GM18499 (cell line): ENCODE results near the gene PRR14.
A peak's percentile ranks its signal among the peaks of the same experiment; 100 is the strongest.

Experiments used
- ATAC-seq: cut with Tn5 transposase; IDR thresholded peaks from one replicate; pipeline ENCODE4 v1.9.1; 2021; ENCODE audit warnings: moderate number of reproducible peaks; ENCODE audit not compliant: insufficient read depth, unreplicated experiment

Gene PRR14

DNA sequence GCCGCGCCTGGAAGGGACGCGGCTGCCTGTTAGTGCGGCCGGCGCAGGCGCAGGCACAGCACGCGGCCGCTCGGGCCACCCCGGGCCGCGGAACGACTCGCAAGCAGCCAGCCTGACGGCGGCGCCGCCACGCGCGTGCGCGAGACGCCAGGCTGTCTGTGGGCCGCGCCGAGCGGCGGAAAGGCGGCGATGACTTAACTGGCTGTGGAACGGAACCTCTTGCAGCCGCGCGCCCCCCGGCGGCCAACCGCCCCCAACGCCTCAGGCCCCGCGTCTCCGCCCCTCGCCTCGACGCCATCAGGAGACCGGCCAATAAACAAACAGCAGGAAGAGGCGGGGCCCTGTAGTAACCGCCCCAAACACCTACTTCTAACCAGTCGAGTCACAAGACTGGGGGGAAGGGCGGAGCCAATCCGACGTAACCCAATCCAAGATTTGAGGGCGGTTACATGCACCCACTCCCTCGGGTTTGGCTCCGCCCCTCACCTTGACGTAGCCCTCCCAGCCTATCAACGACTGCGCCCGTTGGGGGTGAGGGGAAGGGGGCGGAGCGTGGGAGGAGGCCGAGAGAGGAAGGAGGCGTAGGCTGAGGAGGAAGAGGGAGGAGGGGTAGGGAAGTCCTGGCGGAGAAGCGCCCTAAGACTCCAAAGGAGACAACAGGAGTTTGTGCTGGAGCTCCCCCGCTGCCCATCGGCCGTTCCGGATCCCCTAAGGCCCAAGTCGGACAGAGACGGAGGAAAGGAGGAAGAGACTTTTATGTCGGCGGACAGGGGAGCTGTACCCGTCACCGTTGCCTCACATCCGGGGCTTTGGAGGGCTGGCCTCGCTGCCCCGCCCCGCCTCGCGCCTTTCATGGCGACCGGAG lies 7.3 kb downstream of the PRR14 start, which contains the start of gene FBRS:
Gene FBRS, plus strand, starts transcription at position 566 of the 865 bp plus-strand sequence. CDS start 1,088 bp downstream, outside the sequence.
- ATAC-seq, result peak; percentile 64

DNA sequence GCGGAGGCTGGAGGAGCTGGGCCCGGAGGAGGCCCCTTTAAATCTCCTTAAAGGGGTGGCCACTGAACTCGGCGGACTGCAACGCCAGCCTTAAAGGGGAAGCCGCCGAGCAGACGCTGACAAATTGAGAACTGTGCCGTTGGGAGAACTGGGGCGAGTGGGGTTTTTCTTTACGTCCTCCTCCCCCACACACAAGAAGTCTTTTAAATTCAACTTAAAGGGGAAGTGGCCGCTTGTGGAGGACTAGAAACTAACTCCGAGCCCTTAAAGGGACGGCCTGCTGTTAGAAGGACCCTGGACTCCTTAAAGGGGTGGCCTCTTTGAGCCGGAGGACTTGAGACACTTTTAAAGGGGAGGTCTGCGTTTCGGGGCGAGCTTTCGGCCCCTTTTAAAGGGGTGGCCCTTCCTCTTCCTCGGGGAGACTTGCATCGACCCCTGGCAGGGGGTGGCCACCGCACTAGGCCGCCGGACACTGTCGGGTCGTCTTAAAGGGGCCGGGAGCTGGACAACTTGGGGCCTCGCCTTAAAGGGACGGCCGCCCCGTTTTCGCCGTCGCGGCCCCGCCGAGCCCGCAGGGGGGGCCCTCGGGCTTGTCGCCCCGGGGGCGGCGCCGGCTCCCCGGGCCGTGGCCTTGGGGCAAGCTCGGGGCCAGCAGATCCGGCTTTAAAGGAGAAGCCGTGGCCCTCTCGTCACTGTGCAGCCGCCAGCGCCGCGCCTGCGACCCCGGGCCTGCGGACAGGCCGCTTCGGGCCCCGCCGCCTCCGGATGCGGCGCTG lies 8.2 kb downstream of the PRR14 start:
- ATAC-seq, result peak; percentile 29

DNA sequence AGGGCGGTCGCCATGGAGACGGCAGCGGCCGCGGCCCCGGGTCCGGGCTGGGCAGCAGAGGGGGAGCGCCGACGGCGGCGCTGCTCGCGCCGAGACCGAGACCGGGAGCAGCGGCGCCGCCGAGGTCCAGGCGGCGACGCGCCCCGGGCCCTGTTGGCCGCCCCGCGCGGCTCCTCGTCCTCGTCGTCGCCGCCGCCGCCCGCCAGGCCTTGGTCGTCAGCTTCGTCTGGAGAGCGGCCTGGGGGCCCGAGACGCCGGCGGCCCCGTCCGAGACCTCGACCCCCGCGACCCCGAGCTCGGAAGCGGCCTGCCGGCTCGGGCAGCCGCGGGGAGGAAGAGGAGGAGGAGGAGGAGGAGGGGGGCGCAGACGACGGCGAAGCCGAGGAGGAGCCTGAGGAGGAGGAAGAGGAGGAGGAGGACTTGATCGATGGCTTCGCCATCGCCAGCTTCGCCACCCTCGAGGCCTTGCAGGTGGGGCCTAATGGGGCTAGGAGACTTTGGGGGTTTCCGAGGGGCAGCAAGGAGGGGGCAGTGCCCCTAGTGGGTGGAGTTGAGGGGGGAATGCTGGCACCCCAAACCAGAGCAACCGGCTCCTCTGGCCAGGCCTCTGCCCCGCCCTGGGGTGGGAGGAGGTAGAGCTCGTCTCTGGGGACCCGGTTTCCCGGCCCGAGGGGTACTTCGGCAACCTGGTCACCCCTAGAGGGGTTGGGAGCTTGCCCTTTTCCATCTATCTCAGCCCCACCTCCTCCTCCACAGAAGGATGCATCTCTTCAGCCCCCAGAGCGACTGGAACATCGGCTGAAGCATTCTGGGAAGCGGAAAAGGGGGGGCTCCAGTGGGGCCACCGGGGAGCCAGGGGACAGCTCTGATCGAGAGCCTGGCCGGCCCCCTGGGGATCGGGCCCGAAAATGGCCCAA lies 9.0 kb downstream of the PRR14 start:
- ATAC-seq, result no peak

DNA sequence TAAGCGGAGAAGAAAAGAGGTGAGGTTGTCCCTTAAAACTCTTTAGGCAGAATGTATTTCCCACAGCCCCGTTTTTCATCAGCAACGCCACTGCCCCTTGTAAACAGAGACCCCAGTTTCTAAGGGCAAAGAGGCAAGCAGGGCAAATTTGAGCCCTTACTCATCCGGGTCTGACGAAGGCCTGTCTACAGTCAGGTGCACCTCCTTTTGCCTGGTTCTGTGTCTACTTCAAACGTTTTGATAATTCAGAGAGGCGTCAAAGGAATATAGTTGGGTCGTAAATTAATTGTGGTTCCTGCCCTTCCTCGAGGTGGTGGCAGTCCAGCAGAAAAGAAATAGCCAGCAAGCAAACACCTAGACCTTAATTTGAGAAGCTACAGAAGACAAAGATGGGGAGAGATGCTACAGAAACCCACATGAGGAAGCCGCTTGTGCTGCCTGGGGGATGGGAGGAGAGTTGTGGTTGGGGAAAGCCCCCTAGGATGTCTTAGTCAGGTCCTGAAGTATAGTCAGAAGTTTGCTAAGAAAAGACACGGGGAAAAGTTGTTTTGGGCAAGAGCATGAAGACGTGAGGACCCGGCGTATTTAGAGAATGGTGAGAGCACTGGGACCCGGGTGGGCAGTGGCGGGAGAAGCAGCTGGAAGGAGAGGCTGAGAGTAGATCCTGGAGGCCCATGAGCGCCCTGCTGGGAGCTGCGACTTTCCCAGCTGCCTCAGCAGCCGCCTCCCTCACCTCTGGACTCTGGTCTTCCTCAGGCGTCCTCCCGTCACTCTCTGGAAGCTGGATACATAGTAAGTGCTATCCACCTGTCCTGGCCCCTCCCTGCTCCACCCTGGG lies 9.9 kb downstream of the PRR14 start:
- no peak for ATAC-seq

DNA sequence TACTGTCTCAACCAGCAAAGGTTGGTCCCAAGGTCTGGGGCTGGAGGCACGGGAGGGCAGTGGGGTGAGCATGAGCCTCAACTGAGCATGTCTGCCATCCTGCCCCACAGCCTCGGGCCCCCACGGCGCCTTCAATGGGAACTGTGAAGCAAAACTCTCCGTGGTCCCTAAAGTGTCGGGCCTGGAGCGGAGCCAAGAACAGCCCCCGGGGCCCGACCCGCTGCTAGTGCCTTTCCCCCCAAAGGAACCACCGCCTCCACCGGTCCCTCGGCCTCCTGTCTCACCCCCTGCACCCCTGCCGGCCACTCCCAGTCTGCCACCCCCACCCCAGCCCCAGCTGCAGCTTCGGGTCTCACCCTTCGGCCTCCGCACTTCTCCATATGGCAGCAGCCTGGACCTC lies 11.7 kb downstream of the PRR14 start:
- no peak for ATAC-seq

DNA sequence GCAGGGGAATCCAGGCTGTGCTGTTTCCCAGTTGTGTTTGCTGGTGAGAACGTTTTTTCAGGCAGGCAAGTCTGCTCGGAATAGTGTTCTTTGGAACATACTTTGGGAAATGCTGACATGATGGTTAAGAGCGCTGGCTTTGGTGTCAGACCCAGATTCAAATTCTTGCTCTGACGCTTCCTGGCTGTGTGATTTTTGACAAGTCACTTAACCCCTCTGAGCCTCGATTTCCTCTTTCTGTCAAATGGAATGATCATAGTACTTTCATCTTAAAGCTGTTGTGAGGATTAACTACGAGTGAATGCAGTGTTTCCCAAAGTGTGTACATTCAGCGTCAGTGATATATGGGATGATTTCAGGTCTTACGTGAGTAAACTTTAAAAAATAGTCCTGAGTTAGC lies 12.3 kb downstream of the PRR14 start:
- no peak for ATAC-seq

DNA sequence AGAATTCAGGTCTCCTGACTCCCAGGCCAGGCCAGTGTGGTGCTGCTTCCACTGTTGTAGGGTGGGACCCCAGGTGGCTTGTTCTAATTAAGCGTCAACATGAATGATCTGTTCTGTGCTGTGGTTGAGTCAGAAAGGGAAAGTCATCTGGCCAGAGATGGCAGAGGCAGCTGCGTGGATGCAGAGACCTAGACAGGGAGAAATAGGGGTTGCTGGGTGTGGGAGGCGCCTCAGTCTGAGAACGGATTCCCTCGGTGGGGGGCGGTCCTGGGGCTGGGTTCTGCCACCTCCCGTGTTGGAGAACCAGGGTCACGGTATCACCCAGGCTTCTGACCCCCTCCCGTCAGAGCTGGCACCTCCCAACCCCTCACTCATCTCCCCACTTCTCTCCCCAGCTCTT lies 13.1 kb downstream of the PRR14 start:
- no peak for ATAC-seq

DNA sequence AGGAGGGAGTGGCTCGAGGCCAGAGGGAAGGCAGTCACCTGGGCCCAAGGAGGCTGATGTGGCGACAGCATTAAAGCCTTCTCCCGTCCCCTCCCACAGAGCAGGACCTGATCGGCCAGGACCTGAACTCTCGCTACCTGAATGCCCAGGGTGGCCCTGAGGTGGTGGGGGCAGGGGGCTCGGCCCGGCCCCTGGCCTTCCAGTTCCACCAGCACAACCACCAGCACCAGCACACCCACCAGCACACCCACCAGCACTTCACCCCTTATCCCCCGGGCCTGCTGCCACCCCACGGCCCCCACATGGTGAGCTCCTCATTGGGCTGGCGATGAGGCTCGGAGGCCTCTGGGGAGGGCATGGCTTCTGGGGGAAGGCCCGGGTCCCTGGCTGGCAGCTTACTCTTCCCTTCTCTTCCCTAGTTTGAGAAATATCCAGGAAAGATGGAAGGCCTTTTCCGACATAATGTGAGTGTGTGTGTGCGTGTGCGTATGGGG lies 13.9 kb downstream of the PRR14 start:
- no peak for ATAC-seq

DNA sequence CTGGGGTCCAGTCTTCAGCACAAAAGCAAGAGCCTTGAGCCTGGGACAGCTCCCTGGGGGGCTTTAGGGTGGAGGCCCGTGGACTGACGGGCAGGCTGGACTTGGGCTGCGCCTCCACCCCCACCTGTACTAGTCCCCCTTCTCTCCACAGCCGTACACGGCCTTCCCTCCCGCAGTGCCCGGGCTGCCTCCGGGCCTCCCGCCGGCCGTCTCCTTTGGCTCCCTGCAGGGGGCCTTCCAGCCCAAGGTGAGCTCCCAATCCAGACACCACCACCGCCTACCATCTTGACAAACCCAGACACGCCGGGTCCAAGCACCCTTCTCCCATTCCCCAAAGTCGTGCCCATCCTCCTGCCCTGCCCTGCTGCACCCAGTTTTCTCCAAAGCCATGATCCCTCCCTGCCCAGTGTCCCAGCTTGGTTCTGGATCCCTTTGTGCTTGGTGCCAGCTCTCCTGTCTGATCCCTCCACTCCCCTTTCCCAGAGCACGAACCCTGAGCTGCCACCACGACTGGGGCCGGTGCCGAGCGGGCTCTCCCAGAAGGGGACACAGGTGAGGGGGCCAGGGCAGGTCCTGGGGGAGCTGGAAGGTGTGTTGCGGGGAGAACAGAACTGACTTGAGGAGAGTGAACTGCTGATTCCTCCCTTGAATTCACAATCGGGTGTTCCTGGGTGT lies 14.5 kb downstream of the PRR14 start:
- no peak for ATAC-seq

DNA sequence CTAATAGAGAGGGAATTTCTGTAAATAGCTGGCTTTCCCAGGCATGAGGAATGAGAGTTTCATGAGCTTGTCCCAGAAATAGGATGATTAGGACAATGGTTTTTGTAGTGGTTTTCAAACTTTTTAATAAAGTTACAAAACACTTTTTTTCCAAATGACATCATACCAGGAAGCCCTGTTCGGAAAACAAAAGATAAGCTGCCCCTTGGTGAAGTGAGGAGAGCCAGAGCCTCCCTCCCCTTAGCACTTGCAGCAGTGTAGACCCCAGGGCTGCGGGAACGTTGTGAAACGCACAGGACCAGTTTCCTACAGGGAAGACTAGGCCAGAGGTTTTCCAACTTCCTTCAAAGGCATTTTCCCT lies 15.1 kb downstream of the PRR14 start:
- no peak for ATAC-seq

DNA sequence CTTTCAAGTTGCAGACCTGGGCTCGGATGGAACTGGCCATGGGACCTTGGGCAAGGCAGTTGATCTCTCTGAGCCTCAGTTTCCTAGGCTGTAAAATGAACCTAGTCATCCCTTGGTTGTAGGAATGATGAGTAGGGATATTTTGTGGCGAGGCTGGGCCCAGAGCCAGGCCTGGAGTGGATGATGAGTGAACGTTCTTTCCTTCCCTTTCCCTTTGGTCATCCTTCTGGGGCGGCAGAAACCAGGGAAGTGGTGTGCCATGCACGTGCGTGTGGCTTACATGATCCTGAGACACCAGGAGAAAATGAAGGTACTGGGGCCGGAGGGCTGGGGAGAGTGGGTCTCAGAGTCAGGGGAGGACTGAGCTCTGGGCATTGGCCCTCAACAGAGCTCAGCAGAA lies 15.9 kb downstream of the PRR14 start:
- ATAC-seq, result no peak

DNA sequence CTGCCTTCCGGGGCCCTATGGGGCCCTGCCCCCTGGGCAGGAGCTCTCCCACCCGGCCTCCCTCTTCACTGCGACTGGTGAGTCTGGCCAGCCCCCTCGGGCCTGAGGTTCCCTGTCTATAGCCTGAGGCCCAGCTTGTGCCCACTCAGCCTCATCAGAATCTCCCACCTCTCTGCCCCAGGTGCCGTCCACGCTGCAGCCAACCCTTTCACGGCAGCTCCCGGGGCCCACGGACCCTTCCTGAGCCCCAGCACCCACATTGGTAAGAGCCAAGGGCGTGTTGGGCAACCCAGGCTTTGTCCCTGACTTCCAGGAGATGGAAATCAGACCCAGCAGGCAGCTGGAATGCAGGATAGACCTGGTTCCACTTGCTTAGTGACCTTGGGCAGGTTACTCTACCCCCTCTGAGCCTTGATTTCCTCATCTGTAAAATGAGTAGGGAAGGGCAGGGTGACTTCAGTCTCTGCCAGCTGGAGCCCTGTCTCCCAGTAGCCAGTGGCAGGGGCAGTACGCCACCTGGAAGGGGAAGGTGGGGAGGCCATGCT lies 16.7 kb downstream of the PRR14 start:
- ATAC-seq, result no peak

DNA sequence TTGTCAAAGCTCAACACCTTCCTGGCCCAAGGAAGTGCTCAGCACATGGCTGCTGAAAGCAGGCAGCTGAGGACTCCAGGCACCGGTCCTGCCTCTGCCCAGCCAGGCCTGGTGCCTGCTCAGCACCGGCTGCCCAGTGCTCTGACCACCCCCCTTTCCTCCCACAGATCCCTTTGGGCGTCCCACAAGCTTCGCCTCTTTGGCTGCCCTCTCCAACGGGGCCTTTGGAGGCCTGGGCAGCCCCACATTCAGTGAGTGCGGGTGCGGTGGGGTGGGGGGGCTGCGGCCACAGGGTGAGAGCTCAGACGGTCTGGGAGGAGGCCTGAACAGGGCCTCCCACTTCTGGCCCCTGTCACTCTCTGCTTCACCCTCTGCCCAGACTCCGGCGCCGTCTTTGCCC lies 17.6 kb downstream of the PRR14 start:
- no peak for ATAC-seq

DNA sequence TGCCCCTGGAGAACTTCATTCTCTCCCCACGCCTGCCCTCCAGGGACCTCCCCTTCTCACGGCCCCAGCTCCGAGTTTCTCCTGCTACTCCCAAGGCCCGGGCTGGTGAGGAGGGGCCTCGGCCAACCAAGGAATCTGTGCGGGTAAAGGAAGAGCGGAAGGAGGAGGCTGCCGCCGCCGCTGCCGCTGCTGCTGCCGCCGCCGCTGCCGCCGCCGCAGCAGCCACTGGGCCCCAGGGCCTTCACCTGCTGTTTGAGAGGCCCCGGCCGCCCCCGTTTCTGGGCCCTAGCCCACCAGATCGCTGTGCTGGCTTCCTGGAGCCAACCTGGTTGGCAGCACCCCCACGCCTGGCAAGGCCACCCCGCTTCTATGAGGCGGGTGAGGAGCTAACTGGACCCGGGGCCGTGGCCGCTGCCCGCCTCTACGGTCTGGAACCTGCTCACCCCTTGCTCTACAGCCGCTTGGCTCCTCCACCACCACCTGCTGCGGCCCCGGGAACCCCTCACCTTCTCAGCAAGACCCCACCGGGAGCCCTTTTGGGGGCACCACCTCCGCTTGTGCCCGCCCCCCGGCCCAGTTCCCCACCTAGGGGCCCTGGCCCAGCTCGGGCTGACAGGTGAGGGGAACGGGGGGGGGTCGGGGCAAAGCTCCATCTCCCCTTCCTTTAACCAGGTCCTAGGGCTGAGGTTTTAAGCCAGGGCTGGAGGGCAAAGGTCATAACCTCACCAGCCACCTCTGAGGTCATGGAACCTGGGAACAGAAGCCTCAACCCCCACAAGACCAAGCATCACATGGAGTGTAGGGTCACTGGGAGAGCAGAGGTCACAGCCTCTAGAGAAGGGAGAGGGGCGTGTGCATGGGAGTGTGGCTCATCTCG lies 18.5 kb downstream of the PRR14 start:
- ATAC-seq, result no peak

DNA sequence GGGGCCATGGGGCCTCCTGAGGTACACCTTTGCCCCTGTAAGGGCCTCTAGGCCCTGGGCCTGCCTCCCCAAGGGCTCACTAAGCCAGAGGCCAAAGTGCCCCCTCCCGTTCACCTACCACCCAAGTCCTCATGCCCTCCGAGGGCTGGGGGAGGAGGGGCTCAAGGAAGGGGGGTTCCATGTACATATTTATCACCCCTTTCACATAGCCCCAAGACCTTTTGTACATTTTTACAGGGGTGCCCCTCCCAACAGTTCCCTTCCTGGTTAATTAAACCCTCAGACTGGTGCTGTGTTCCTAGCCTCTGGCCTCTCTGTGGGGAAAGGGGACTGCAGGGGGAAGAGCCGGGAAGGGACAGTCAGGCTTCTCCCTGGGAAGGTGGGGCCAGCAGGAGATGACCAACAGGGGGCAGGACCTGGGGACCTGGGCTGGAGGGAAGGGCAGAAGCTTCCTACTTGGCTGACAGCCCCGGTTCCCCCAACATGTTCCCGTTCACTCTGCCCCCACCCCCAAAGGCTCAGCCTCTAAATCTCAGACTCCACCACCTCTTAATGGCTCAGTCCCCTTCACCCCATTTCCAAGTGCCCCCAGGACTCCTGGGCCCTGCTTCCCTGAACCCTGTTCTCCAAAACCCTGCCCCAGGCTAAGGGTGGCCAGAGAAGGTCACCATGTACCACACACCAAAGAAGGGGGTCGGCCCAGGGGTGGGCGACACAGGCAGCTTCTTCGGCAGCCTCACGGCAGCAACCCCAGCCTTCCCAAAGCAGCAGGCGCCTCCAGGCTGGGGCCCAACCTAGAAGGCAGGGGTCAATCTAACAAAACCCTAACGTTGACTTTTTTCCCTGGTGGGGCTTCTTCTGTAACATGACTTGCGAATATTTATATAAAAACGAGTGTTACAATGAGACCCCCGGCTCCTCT lies 19.4 kb downstream of the PRR14 start:
- no peak for ATAC-seq

DNA sequence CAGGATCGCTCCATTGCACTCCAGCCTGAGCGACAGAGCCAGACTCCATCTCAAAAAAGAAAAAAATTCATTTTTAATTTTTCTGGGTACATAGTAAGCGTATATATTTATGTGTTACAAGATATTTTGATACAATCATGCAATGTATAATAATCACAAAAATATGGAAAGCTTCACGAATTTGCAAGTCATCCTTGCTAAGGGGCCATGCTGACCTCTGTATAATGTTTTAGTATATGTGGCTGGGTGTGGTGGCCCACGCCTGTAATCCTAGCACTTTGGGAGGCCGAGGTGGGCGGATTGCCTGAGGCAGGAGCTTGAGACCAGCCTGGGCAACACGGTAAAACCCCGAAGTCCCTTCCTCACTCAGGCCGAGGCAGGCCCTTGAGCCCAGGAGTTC lies 24.4 kb downstream of the PRR14 start:
- ATAC-seq, result no peak
